Heart left ventricle (tissue), 16 donors: ENCODE data around the gene COPG2. TPM values are rescaled to one million over a fixed set of nuclear protein-coding genes. Genes with fewer than 3 reads are reported as not detected.
"Not testable (repeated sequence)": the region's sequence is repeated elsewhere in the genome, so short reads cannot be mapped to it uniquely, and the experiment has no call there.

Experiments
- ATAC-seq, 4 donors: fragments of 200-7000 bp; cut with Tn5 transposase; one replicate each; pipeline ENCODE4 v1.9.1; 2020 to 2022; ENCODE audit warnings: moderate library complexity in 4 of 4, mild to moderate bottlenecking in 3 of 4, moderate number of reproducible peaks in 1 of 4
- DNase-seq, 5 donors: peaks; one replicate each; pipeline ENCODE4 v3.0.0-alpha.2; 2020
- H3K27ac ChIP-seq, 12 donors: fragments of 200-600 bp; sonication (generic) in 4 of 12; one replicate each; pipeline versions ENCODE4 v1.5.0 to v1.8.0; 2016 to 2022; ENCODE audit warnings: mild to moderate bottlenecking in 2 of 12
- H3K27me3 ChIP-seq, 9 donors: fragments of 200-600 bp; sonication (generic) in 2 of 9; one replicate each; pipeline versions ENCODE4 v1.5.1 to v1.8.0; 2016 to 2022; ENCODE audit warnings: mild to moderate bottlenecking in 3 of 9
- H3K36me3 ChIP-seq, 9 donors: fragments of 200-600 bp; sonication (generic) in 2 of 9; one replicate each; pipeline versions ENCODE4 v1.5.0 to v1.8.0; 2018 to 2022; ENCODE audit warnings: mild to moderate bottlenecking in 2 of 9
- H3K4me1 ChIP-seq, 12 donors: fragments of 200-600 bp; sonication (generic) in 4 of 12; one replicate each; pipeline versions ENCODE4 v1.5.0 to v1.8.0; 2016 to 2022; ENCODE audit warnings: mild to moderate bottlenecking in 3 of 12
- H3K4me3 ChIP-seq, 12 donors: fragments of 200-600 bp; sonication (generic) in 4 of 12; one replicate each; pipeline versions ENCODE4 v1.5.0 to v1.8.0; 2017 to 2022; ENCODE audit warnings: mild to moderate bottlenecking in 9 of 12, moderate library complexity in 4 of 12
- H3K9me3 ChIP-seq, 12 donors: fragments of 200-600 bp; sonication (generic) in 4 of 12; one replicate each; pipeline versions ENCODE4 v1.5.0 to v1.8.0; 2016 to 2022; ENCODE audit warnings: mild to moderate bottlenecking in 1 of 12
- CTCF ChIP-seq, 12 donors: fragments of 200-600 bp; sonication (generic) in 4 of 12; IDR thresholded peaks; one replicate each; pipeline versions ENCODE4 v1.5.0 to v1.8.0; 2018 to 2022; ENCODE audit warnings: antibody characterized with exemption in 12 of 12, mild to moderate bottlenecking in 5 of 12
- POLR2A ChIP-seq, 2 donors: fragments of 450-650 bp; IDR thresholded peaks; one replicate each; pipeline ENCODE4 v1.6.1; 2017; ENCODE audit warnings: antibody characterized with exemption in 2 of 2, mild to moderate bottlenecking in 2 of 2, moderate library complexity in 2 of 2
- WGBS, 4 donors: extraction: QIAGEN DNeasy Blood & Tissue Kit in 2 of 4; methylation state at CpG; one replicate each; pipeline versions ENCODE4 v1.1.5 to v1.1.7; 2013 to 2018; 5-methylcytosine and 5-hydroxymethylcytosine counted together
- intact Hi-C, 10 donors: fragments of 100-400 bp; cut with DNase I; formaldehyde crosslinking; loops; one replicate each; pipeline versions ENCODE4 v1.11.1 to v1.14.2; 2022
- polyA plus RNA-seq, 2 donors: library from polyadenylated mRNA; stranded (reverse); fragments of 200-250 nt; gene quantifications; one replicate each; pipeline ENCODE4 v1.2.3, GENCODE V29; 2013
- total RNA-seq, 9 donors: library from RNA; depleted of rRNA in 2 of 9; stranded (reverse); fragments of >200 nt in 2 of 9; fragmentation: NEBNext Ultra II Directional in 3 of 9; extraction: Animal tissue kit (Norgen Biotek cat#: 25700) in 3 of 9; gene quantifications; one replicate each; pipeline versions ENCODE4 v1.1.0 to v1.2.4, GENCODE V29; 2016 to 2023
- donor health status: ischemic (EF 13 %, LVEDD 7.1; RV severe dilation, severe dysfunction).
- donor health status: healthy with polysubstance abuse.
- donor health status: DM: no; HTN: yes; CAD: no.
- donor health status: DM: no; HTN: no; CAD: no.
- donor health status: ischemic (EF 25% LVEDD 6.9; RV normal size, moderate dysfunction).
- donor health status: ischemic (EF 25% LVEDD 5.7; RV mildly dilated, moderate dysfunction).
- donor health status: healthy.
- donor health status: DM: yes; HTN: yes; CAD: no.
- donor health status: ischemic (EF 35%, LVEDD 5.7; RV mildly dilated, moderate dysfunction).
- donor health status: nonischemic (EF 11% LVEDD 7.7; RV severe dilation, severe dysfunction).
- donor health status: DM: yes; HTN: yes; CAD: no.
- donor health status: PGD.
- donor health status: ischemic (EF 29% LVEDD 5.4; RV normal size, mild dysfunction).
- donor health status: nonischemic (EF 23%, LVEDD 6.1; RV moderate dilation, normal function).

The COPG2 gene
- total and polyA plus RNA-seq, 11 donors: 6.9 to 26.9 (median 17.3) TPM

- Histone ChIP-seq H3K4me3 (no peak overlapping the region), H3K36me3 (peaks cover 0 to 44% (median 6%) of the 10 kb centered on the region in 9 donors), H3K27ac (peak overlapping the region in 1 of 12 donors; percentile 34), H3K9me3 (no peaks in the 10 kb centered on the region), H3K27me3 (no peaks in the 10 kb centered on the region), H3K4me1 (no peaks in the 10 kb centered on the region)
- intact Hi-C loops: no loop called here
- WGBS, 4 donors: 84 to 89% (median 87%) methylated on average over 2 of the region's 2 CpGs
- TF ChIP-seq POLR2A (IDR thresholded peaks at IDR 0.05): no peak
- TF ChIP-seq CTCF (IDR thresholded peaks at IDR 0.05): no peak
- ATAC-seq (no peak), DNase-seq (no peak)
These were observed 125.0 kb downstream of the COPG2 start for GRCh38 chr7:130543487-130544010.

- DNase-seq: not testable (repeated sequence)
These were observed 126.3 kb downstream of the COPG2 start for GRCh38 chr7:130542297-130542696.

GRCh38 chr7:130541287-130541686 lies 127.3 kb downstream of the COPG2 start:
- intact Hi-C loops, ATAC-seq, H3K27ac ChIP-seq, H3K9me3 ChIP-seq, H3K4me3 ChIP-seq, DNase-seq, H3K27me3 ChIP-seq, H3K4me1 ChIP-seq: not testable (repeated sequence)
- 86 to 92% (median 90%) methylated on average over 7 of the region's 7 CpGs for WGBS, 4 donors
- H3K36me3 ChIP-seq: peaks cover 0 to 23% (median 5%) of the 10 kb centered on the region in 9 donors

More at GRCh38 chr7:130542297-130542696, 126.3 kb downstream of the COPG2 start:
- H3K9me3 ChIP-seq, H3K4me3 ChIP-seq, H3K27me3 ChIP-seq, H3K27ac ChIP-seq, H3K4me1 ChIP-seq, intact Hi-C loops, ATAC-seq: not testable (repeated sequence)
- peaks cover 0 to 33% (median 5%) of the 10 kb centered on the region in 9 donors for H3K36me3 ChIP-seq
- WGBS, 4 donors: 75 to 96% (median 87%) methylated on average over 4 of the region's 4 CpGs

- intact Hi-C loops, H3K4me1 ChIP-seq, H3K9me3 ChIP-seq, H3K36me3 ChIP-seq, DNase-seq, H3K4me3 ChIP-seq, H3K27me3 ChIP-seq, ATAC-seq, H3K27ac ChIP-seq: not testable (repeated sequence)
- WGBS, 4 donors: 81 to 91% (median 86%) methylated on average over 6 of the region's 6 CpGs
These were observed 130.7 kb downstream of the COPG2 start for GRCh38 chr7:130537894-130538293.

- peaks cover 0 to 19% (median 0%) of the 10 kb centered on the region in 9 donors for H3K36me3 ChIP-seq
These were observed 139.1 kb downstream of the COPG2 start for GRCh38 chr7:130529417-130529816.

GRCh38 chr7:130527752-130528355 lies 140.7 kb downstream of the COPG2 start:
- H3K9me3 ChIP-seq, DNase-seq, intact Hi-C loops, H3K27me3 ChIP-seq, H3K4me3 ChIP-seq, H3K27ac ChIP-seq, ATAC-seq, H3K4me1 ChIP-seq: not testable (repeated sequence)
- WGBS, 4 donors: 86 to 92% (median 90%) methylated on average over 17 of the region's 17 CpGs
- peaks cover 0 to 18% (median 0%) of the 10 kb centered on the region in 9 donors for H3K36me3 ChIP-seq

More at GRCh38 chr7:130529417-130529816, 139.1 kb downstream of the COPG2 start:
- Histone ChIP-seq H3K27me3 (no peaks in the 10 kb centered on the region), H3K4me3 (no peak overlapping the region), H3K9me3 (no peaks in the 10 kb centered on the region), H3K27ac (no peak overlapping the region), H3K4me1 (no peaks in the 10 kb centered on the region)
- intact Hi-C loops: no loop called here
- 94 to 100% (median 95%) methylated on average over 2 of the region's 2 CpGs for WGBS, 4 donors
- TF ChIP-seq POLR2A (IDR thresholded peaks at IDR 0.05) (no peak), CTCF (IDR thresholded peaks at IDR 0.05) (no peak)
- ATAC-seq (no peak), DNase-seq (no peak)
